Gastroesophageal sphincter (tissue), 3 donors: ENCODE data around the gene ZNF331.
"Not testable (repeated sequence)": the region's sequence is repeated elsewhere in the genome, so short reads cannot be mapped to it uniquely, and the experiment has no call there.

Source experiments
- CTCF ChIP-seq, 4 experiments: fragments of 200-600 bp in 2 of 4; fragments of 450-650 bp in 2 of 4; sonication (generic) in 1 of 4; IDR thresholded peaks; one replicate each; pipeline ENCODE4 v1.5.1; 2017 to 2019; ENCODE audit warnings: antibody characterized with exemption in 4 of 4, mild to moderate bottlenecking in 2 of 4, moderate library complexity in 2 of 4
- POLR2A ChIP-seq, 2 donors: fragments of 450-650 bp; IDR thresholded peaks; one replicate each; pipeline ENCODE4 v1.6.1; 2017; ENCODE audit warnings: antibody characterized with exemption in 2 of 2, mild to moderate bottlenecking in 2 of 2, moderate library complexity in 1 of 2

- not testable (repeated sequence) for TF ChIP-seq CTCF, POLR2A (IDR thresholded peaks at IDR 0.05)
These were observed 22.9 kb upstream of the ZNF331 start for GRCh38 chr19:53515047-53515446.
